Mononuclear cell (primary cell): ENCODE measurements around the gene CNPY4. TPM values are rescaled to one million over a fixed set of nuclear protein-coding genes. Genes with fewer than 3 reads are reported as not detected.
A peak's percentile ranks its signal among the peaks of the same experiment; 100 is the strongest.
"Not testable (repeated sequence)": the region's sequence is repeated elsewhere in the genome, so short reads cannot be mapped to it uniquely, and the experiment has no call there.

ENCODE experiments used
- H3K27me3 ChIP-seq: 2 replicates; pipeline ENCODE4 v1.6.0; 2011; ENCODE audit warnings: low read length, control low read depth; ENCODE audit not compliant: insufficient read depth
- H3K4me1 ChIP-seq: 2 replicates; pipeline ENCODE4 v1.5.1; 2011; ENCODE audit warnings: mild to moderate bottlenecking, low read length, control low read depth; ENCODE audit not compliant: insufficient read depth
- H3K4me3 ChIP-seq: 2 replicates; pipeline ENCODE4 v1.5.1; 2011; ENCODE audit warnings: mild to moderate bottlenecking, low read length, moderate library complexity
- H3K9me3 ChIP-seq: 2 replicates; pipeline ENCODE4 v1.5.1; 2011; ENCODE audit warnings: low read depth, mild to moderate bottlenecking, control low read depth, low read length
- total RNA-seq: library from RNA; depleted of rRNA; stranded (reverse); fragments of >200 nt; gene quantifications from one replicate; pipeline ENCODE4 v1.2.3, GENCODE V29; 2012

Gene CNPY4
- total RNA-seq, 1 donor = 13.3 TPM

- Histone ChIP-seq H3K4me3 (no peak overlapping the region), H3K4me1 (peaks cover 61% of the 10 kb centered on the region), H3K9me3 (no peaks in the 10 kb centered on the region), H3K27me3 (no peaks in the 10 kb centered on the region)
Observed at GRCh38 chr7:100124301-100125230, 5.1 kb downstream of the CNPY4 start.

GRCh38 chr7:100126239-100126930 lies 7.0 kb downstream of the CNPY4 start:
- H3K9me3 ChIP-seq = no peaks in the 10 kb centered on the region
- H3K4me1 ChIP-seq = peaks cover 58% of the 10 kb centered on the region
- peak overlapping the region; percentile 91 for H3K4me3 ChIP-seq
- no peaks in the 10 kb centered on the region for H3K27me3 ChIP-seq

- no peaks in the 10 kb centered on the region for H3K9me3 ChIP-seq
- no peaks in the 10 kb centered on the region for H3K27me3 ChIP-seq
- H3K4me3 ChIP-seq = peak within 1 kb of the TSS; percentile 91
- H3K4me1 ChIP-seq = peaks cover 57% of the 10 kb centered on the region
Observed at GRCh38 chr7:100126931-100127865, 7.8 kb downstream of the CNPY4 start, which contains the start of gene MBLAC1. MBLAC1 (plus strand) TSS chr7:100126967; CDS start chr7:100127396, 429 bp downstream.

- Histone ChIP-seq H3K27me3 (no peaks in the 10 kb centered on the region), H3K4me1 (peaks cover 50% of the 10 kb centered on the region), H3K4me3 (peak overlapping the region; percentile 91), H3K9me3 (no peaks in the 10 kb centered on the region)
Observed at GRCh38 chr7:100127866-100128636, 8.6 kb downstream of the CNPY4 start.

GRCh38 chr7:100128637-100128963 lies 9.2 kb downstream of the CNPY4 start:
- H3K4me3 ChIP-seq = no peak overlapping the region
- H3K4me1 ChIP-seq = peaks cover 50% of the 10 kb centered on the region
- H3K9me3 ChIP-seq = no peaks in the 10 kb centered on the region
- H3K27me3 ChIP-seq = no peaks in the 10 kb centered on the region

- peaks cover 38% of the 10 kb centered on the region for H3K4me1 ChIP-seq
- not testable (repeated sequence) for H3K9me3 ChIP-seq, H3K4me3 ChIP-seq, H3K27me3 ChIP-seq
Observed at GRCh38 chr7:100130220-100130607, 10.8 kb downstream of the CNPY4 start.

GRCh38 chr7:100130608-100131453 lies 11.4 kb downstream of the CNPY4 start:
- Histone ChIP-seq H3K27me3 (no peaks in the 10 kb centered on the region), H3K4me1 (peaks cover 32% of the 10 kb centered on the region), H3K4me3 (no peak overlapping the region), H3K9me3 (no peaks in the 10 kb centered on the region)

GRCh38 chr7:100132126-100132525 lies 12.7 kb downstream of the CNPY4 start:
- no peak overlapping the region for H3K4me3 ChIP-seq
- H3K4me1 ChIP-seq = peaks cover 24% of the 10 kb centered on the region
- H3K9me3 ChIP-seq = no peaks in the 10 kb centered on the region
- H3K27me3 ChIP-seq = no peaks in the 10 kb centered on the region

GRCh38 chr7:100132697-100133151 lies 13.3 kb downstream of the CNPY4 start:
- Histone ChIP-seq H3K9me3 (no peaks in the 10 kb centered on the region), H3K4me1 (peaks cover 21% of the 10 kb centered on the region), H3K27me3 (no peaks in the 10 kb centered on the region), H3K4me3 (no peak overlapping the region)

GRCh38 chr7:100137851-100138760 lies 18.7 kb downstream of the CNPY4 start:
- Histone ChIP-seq H3K4me3 (no peak overlapping the region), H3K27me3 (no peaks in the 10 kb centered on the region), H3K9me3 (no peaks in the 10 kb centered on the region), H3K4me1 (peaks cover 28% of the 10 kb centered on the region)

- peaks cover 28% of the 10 kb centered on the region for H3K4me1 ChIP-seq
- H3K4me3 ChIP-seq = no peak overlapping the region
- H3K27me3 ChIP-seq = no peaks in the 10 kb centered on the region
- H3K9me3 ChIP-seq = no peaks in the 10 kb centered on the region
Observed at GRCh38 chr7:100141555-100141949, 22.1 kb downstream of the CNPY4 start.

- H3K27me3 ChIP-seq = no peaks in the 10 kb centered on the region
- peaks cover 28% of the 10 kb centered on the region for H3K4me1 ChIP-seq
- no peak overlapping the region for H3K4me3 ChIP-seq
- H3K9me3 ChIP-seq = no peaks in the 10 kb centered on the region
Observed at GRCh38 chr7:100142461-100142860, 23.0 kb downstream of the CNPY4 start.

GRCh38 chr7:100146350-100146749 lies 26.9 kb downstream of the CNPY4 start:
- H3K4me3 ChIP-seq, H3K27me3 ChIP-seq, H3K9me3 ChIP-seq: not testable (repeated sequence)
- H3K4me1 ChIP-seq = peaks cover 45% of the 10 kb centered on the region
